HCT116 (cell line): ENCODE data around the gene FBXL4. TPM values are rescaled to one million over a fixed set of nuclear protein-coding genes. Genes with fewer than 3 reads are reported as not detected.

ENCODE experiments used
- ATAC-seq: fragments of 200-7000 bp; cut with Tn5 transposase; 2 replicates; pipeline ENCODE4 v1.9.1; 2020; ENCODE audit warnings: mild to moderate bottlenecking, moderate library complexity
- BruUV-seq: library from RNA; stranded (reverse); fragments of 400-500 nt; replicated peaks from 2 replicates; lab custom pipeline; 2021; lab: Mats Ljungman, UMichigan
- CTCF ChIA-PET: fragments of 300-600 bp; sonication (Branson Sonifier 250); formaldehyde crosslinking; loops from one replicate; lab custom pipeline; 2021; ENCODE audit warnings: antibody characterized with exemption; lab: Charles Lee
- POLR2A ChIA-PET: fragments of 300-600, 350-600 bp; sonication (Branson Sonifier 250); formaldehyde crosslinking; loops from one replicate; lab custom pipeline; 2021; ENCODE audit warnings: antibody characterized with exemption; lab: Charles Lee
- RAD21 ChIA-PET, 2 experiments: fragments of 300-600 bp; sonication (Branson Sonifier 250); formaldehyde crosslinking; loops; one replicate each; lab custom pipeline; 2023; ENCODE audit warnings: low total read pairs in 2 of 2; ENCODE audit not compliant: uncharacterized antibody in 2 of 2, unreplicated experiment in 2 of 2, low non-redundant PET in 1 of 2; lab: Charles Lee
- DNase-seq: peaks from one replicate; pipeline ENCODE4 v3.0.0-alpha.2; 2010; ENCODE audit warnings: low read depth, low spot score
- H2AFZ ChIP-seq: fragments of 200-600 bp; shearing (Covaris generic), sonication (generic); 2 replicates; pipeline ENCODE4 v1.6.1; 2017; ENCODE audit warnings: low read depth, mixed run types, mixed read lengths, antibody characterized with exemption, low read length; ENCODE audit not compliant: poor library complexity, severe bottlenecking
- H3K27ac ChIP-seq: 2 replicates; pipeline ENCODE4 v1.5.1; 2012; ENCODE audit warnings: low read depth, low read length
- H3K27me3 ChIP-seq: fragments of 200-600 bp; sonication (generic); 2 replicates; pipeline ENCODE4 v1.6.1; 2016; ENCODE audit warnings: mixed run types, low read length, mixed read lengths; ENCODE audit not compliant: insufficient read depth
- H3K36me3 ChIP-seq, 2 experiments: fragments of 200-500 bp in 1 of 2; fragments of 200-600 bp in 1 of 2; sonication (Bioruptor generic) in 1 of 2; sonication (generic) in 1 of 2; 2 replicates each; pipeline versions ENCODE4 v1.5.1 to v1.6.1; 2014 to 2016; ENCODE audit warnings: low read length in 2 of 2, inconsistent platforms in 1 of 2, mixed read lengths in 1 of 2, mixed run types in 1 of 2; ENCODE audit not compliant: insufficient read depth in 2 of 2, control insufficient read depth in 1 of 2
- H3K4me1 ChIP-seq, 2 experiments: fragments of 200-600 bp in 1 of 2; sonication (generic) in 1 of 2; 2 replicates each; pipeline versions ENCODE4 v1.5.1 to v1.6.1; 2012 to 2017; ENCODE audit warnings: low read length in 2 of 2, inconsistent platforms in 1 of 2, mild to moderate bottlenecking in 1 of 2, mixed read lengths in 1 of 2, mixed run types in 1 of 2, moderate library complexity in 1 of 2; ENCODE audit not compliant: insufficient read depth in 2 of 2, control insufficient read depth in 1 of 2
- H3K4me2 ChIP-seq: fragments of 200-600 bp; sonication (generic); 2 replicates; pipeline ENCODE4 v1.6.1; 2017; ENCODE audit warnings: mixed run types, low read length, mixed read lengths
- H3K4me3 ChIP-seq, 2 experiments: fragments of 200-600 bp in 1 of 2; sonication (generic) in 1 of 2; replicated peaks in 1 of 2; 2 replicates each; pipeline ENCODE4 v1.5.1; 2011 to 2016; ENCODE audit warnings: low read length in 2 of 2, control low read depth in 1 of 2, low read depth in 1 of 2, mild to moderate bottlenecking in 1 of 2, mixed read lengths in 1 of 2, mixed run types in 1 of 2
- H3K79me2 ChIP-seq: fragments of 200-600 bp; sonication (generic); 2 replicates; pipeline ENCODE4 v1.6.1; 2017; ENCODE audit warnings: mild to moderate bottlenecking, mixed run types, low read length, moderate library complexity, mixed read lengths; ENCODE audit not compliant: insufficient read depth
- H3K9ac ChIP-seq: fragments of 200-600 bp; sonication (generic); 2 replicates; pipeline ENCODE4 v1.6.1; 2016; ENCODE audit warnings: low read length, mixed read lengths
- H3K9me2 ChIP-seq: fragments of 200-600 bp; sonication (generic), shearing (Covaris generic); 2 replicates; pipeline ENCODE4 v1.6.1; 2017; ENCODE audit warnings: mixed run types, mild to moderate bottlenecking, moderate library complexity; ENCODE audit not compliant: insufficient read depth
- H3K9me3 ChIP-seq, 2 experiments: fragments of 200-500 bp in 1 of 2; fragments of 200-600 bp in 1 of 2; sonication (Bioruptor generic) in 1 of 2; sonication (generic) in 1 of 2; 2 replicates each; pipeline ENCODE4 v1.6.1; 2014 to 2017; ENCODE audit warnings: low read length in 2 of 2, mixed read lengths in 2 of 2, inconsistent platforms in 1 of 2, low read depth in 1 of 2, mild to moderate bottlenecking in 1 of 2, mixed run types in 1 of 2, moderate library complexity in 1 of 2; ENCODE audit not compliant: control insufficient read depth in 1 of 2, insufficient read depth in 1 of 2
- H4K20me1 ChIP-seq: fragments of 200-600 bp; sonication (generic), shearing (Covaris generic); 2 replicates; pipeline ENCODE4 v1.6.1; 2017; ENCODE audit warnings: mixed run types, mild to moderate bottlenecking, moderate library complexity; ENCODE audit not compliant: insufficient read depth
- CBX3 ChIP-seq: IDR thresholded peaks from 2 replicates; pipeline ENCODE4 v1.6.1; 2012; ENCODE audit warnings: low read depth
- CEBPB ChIP-seq: IDR thresholded peaks from 2 replicates; pipeline ENCODE4 v1.6.1; 2012; ENCODE audit warnings: low read depth
- CTCF ChIP-seq, 3 experiments: fragments of 200-600 bp in 1 of 3; sonication (generic) in 1 of 3; IDR thresholded peaks in 2 of 3; conservative IDR thresholded peaks in 1 of 3; 2 replicates each; pipeline ENCODE4 v1.5.1; 2012 to 2017; ENCODE audit warnings: low read depth in 2 of 3, low read length in 2 of 3, antibody characterized with exemption in 1 of 3, borderline replicate concordance in 1 of 3, control low read depth in 1 of 3, mild to moderate bottlenecking in 1 of 3, mixed read lengths in 1 of 3, mixed run types in 1 of 3, moderate library complexity in 1 of 3; ENCODE audit not compliant: insufficient read depth in 1 of 3
- EGR1 ChIP-seq: IDR thresholded peaks from 2 replicates; pipeline ENCODE4 v1.6.1; 2012; ENCODE audit warnings: low read depth
- EZH2 ChIP-seq: fragments of 200-600 bp; sonication (generic); IDR thresholded peaks from 2 replicates; pipeline ENCODE4 v1.6.1; 2017; ENCODE audit warnings: antibody characterized with exemption, mixed run types
- EZH2phosphoT487 ChIP-seq: fragments of 200-600 bp; IDR thresholded peaks from 2 replicates; pipeline ENCODE4 v1.6.1; 2018; ENCODE audit warnings: antibody characterized with exemption, borderline replicate concordance
- JUND ChIP-seq: IDR thresholded peaks from 2 replicates; pipeline ENCODE4 v1.6.1; 2012
- MAX ChIP-seq: IDR thresholded peaks from 2 replicates; pipeline ENCODE4 v1.6.1; 2012
- POLR2A ChIP-seq: IDR thresholded peaks from 2 replicates; pipeline ENCODE4 v1.7.0; 2011; ENCODE audit warnings: borderline replicate concordance; ENCODE audit not compliant: insufficient read depth, insufficient read length; ENCODE audit errors: extremely low read depth
- POLR2AphosphoS5 ChIP-seq: IDR thresholded peaks from 2 replicates; pipeline ENCODE4 v1.6.1; 2011; ENCODE audit warnings: mild to moderate bottlenecking, low read depth, low read length, moderate library complexity
- SIN3A ChIP-seq: IDR thresholded peaks from 2 replicates; pipeline ENCODE4 v1.6.1; 2012; ENCODE audit warnings: low read depth
- SP1 ChIP-seq: IDR thresholded peaks from 2 replicates; pipeline ENCODE4 v1.6.1; 2012; ENCODE audit warnings: low read depth
- SRF ChIP-seq: IDR thresholded peaks from 2 replicates; pipeline ENCODE4 v1.6.1; 2012; ENCODE audit warnings: low read depth
- TCF7L2 ChIP-seq: IDR thresholded peaks from 2 replicates; pipeline ENCODE4 v1.7.0; 2011; ENCODE audit warnings: borderline replicate concordance, inconsistent platforms; ENCODE audit not compliant: insufficient read depth, insufficient read length; ENCODE audit errors: extremely low read depth
- ZBTB33 ChIP-seq: IDR thresholded peaks from 2 replicates; pipeline ENCODE4 v1.6.1; 2011; ENCODE audit warnings: mild to moderate bottlenecking, low read length, moderate library complexity; ENCODE audit not compliant: insufficient replicate concordance; ENCODE audit errors: extremely low read depth
- ZFX ChIP-seq: fragments of 450-650 bp; IDR thresholded peaks from 2 replicates; pipeline ENCODE4 v1.6.1; 2017
- ZNF274 ChIP-seq: fragments of 200-500 bp; sonication (Bioruptor generic); IDR thresholded peaks from 2 replicates; pipeline ENCODE4 v1.6.1; 2014; ENCODE audit warnings: mild to moderate bottlenecking, low read depth, low read length, inconsistent platforms
- intact Hi-C: fragments of 100-400 bp; cut with micrococcal nuclease; formaldehyde crosslinking; loops from 2 replicates; pipeline ENCODE4 v1.10.0; 2022
- total RNA-seq: library from RNA; stranded (reverse); gene quantifications from one replicate; pipeline ENCODE4 v1.2.1, GENCODE V29; 2021; ENCODE audit not compliant: unreplicated experiment

The FBXL4 gene
- total RNA-seq, 1 experiment from 2014 or later = 15.7 TPM

GRCh38 chr6:98971303-98971702 lies 23.6 kb upstream of the FBXL4 start:
- Histone ChIP-seq H3K27ac (no peak overlapping the region), H3K79me2 (no peaks in the 10 kb centered on the region), H3K27me3 (peaks cover 6% of the 10 kb centered on the region; the same call in 1 of the 2 replicates), H4K20me1 (no peaks in the 10 kb centered on the region), H3K4me1 (no peaks in the 10 kb centered on the region), H3K4me2 (no peak overlapping the region), H3K36me3 (no peaks in the 10 kb centered on the region), H3K9ac (no peak overlapping the region), H2AFZ (no peak overlapping the region), H3K9me2 (no peaks in the 10 kb centered on the region), H3K4me3 (no peak overlapping the region), H3K9me3 (no peaks in the 10 kb centered on the region)
- RAD21 ChIA-PET = no interaction called here
- TF ChIP-seq ZBTB33 (no peak), EZH2phosphoT487 (no peak), CEBPB (no peak), EGR1 (no peak), SRF (no peak), JUND (no peak), SIN3A (no peak), MAX (no peak), CBX3 (no peak), EZH2 (no peak), POLR2AphosphoS5 (no peak), POLR2A (no peak), TCF7L2 (no peak), ZNF274 (no peak), CTCF (IDR thresholded peaks at IDR 0.05 in 2 of 3, conservative IDR thresholded peaks at IDR 0.05 in 1 of 3; ENCODE audit: borderline replicate concordance in 1 of 3, insufficient read depth in 1 of 3, low read depth in 2 of 3, low read length in 2 of 3) (no peak), ZFX (no peak), SP1 (no peak)
- intact Hi-C loops = no loop called here
- no peak for ATAC-seq
- POLR2A ChIA-PET = no interaction called here
- no peak for DNase-seq
- no TSS peak for BruUV-seq
- CTCF ChIA-PET = interaction anchor here (0.6 kb wide), 1 partner anchor 213 kb away, joined by 3 read pairs; no protein-coding TSS in a partner anchor
